HepG2 (cell line): ENCODE results near the gene LRRTM3. TPM values are rescaled to one million over a fixed set of nuclear protein-coding genes. Genes with fewer than 3 reads are reported as not detected.

ENCODE experiments used
- ATAC-seq: fragments of 200-7000 bp; cut with Tn5 transposase; 3 replicates; pipeline ENCODE4 v1.9.1; 2020; ENCODE audit warnings: mild to moderate bottlenecking, moderate library complexity
- BruUV-seq: library from RNA; stranded (reverse); fragments of 400-500 nt; replicated peaks from 2 replicates; lab custom pipeline; 2021; lab: Mats Ljungman, UMichigan
- CTCF ChIA-PET: fragments of 300-600 bp; formaldehyde crosslinking; extraction: SDS; loops from one replicate; lab custom pipeline; 2021; ENCODE audit warnings: low total read pairs, inconsistent platforms, low intra/inter-chr PET ratio; lab: Yijun Ruan, JAX
- POLR2A ChIA-PET: fragments of 350-600 bp; sonication (Branson Sonifier 250); formaldehyde crosslinking; loops from one replicate; lab custom pipeline; 2020; ENCODE audit warnings: antibody characterized with exemption, inconsistent platforms; lab: Yijun Ruan, JAX
- DNase-seq: peaks from one replicate; pipeline ENCODE4 v3.0.0-alpha.2; 2015; ENCODE audit warnings: low spot score
- FAIRE-seq: peaks from 3 replicates; lab custom pipeline; 2011; peaks lifted over from hg19 to GRCh38; lab: Jason Lieb, UNC
- H2AFZ ChIP-seq: one replicate; pipeline ENCODE4 v1.6.1; 2011; ENCODE audit warnings: low read length, inconsistent platforms
- H3K27ac ChIP-seq: fragments of 300-600 bp; 3 replicates; pipeline ENCODE4 v1.8.0; 2011; ENCODE audit warnings: mixed run types, mild to moderate bottlenecking, mixed read lengths, low read length, inconsistent platforms; ENCODE audit not compliant: insufficient read depth; ENCODE audit errors: extremely low read length
- H3K27me3 ChIP-seq, 2 experiments: fragments of 200-600 bp in 1 of 2; 2 replicates in 1 of 2; 3 replicates in 1 of 2; pipeline versions ENCODE4 v1.6.0 to v1.8.0; 2011; ENCODE audit warnings: low read length in 2 of 2, mild to moderate bottlenecking in 2 of 2, moderate library complexity in 2 of 2, inconsistent platforms in 1 of 2; ENCODE audit not compliant: insufficient read depth in 2 of 2, control insufficient read depth in 1 of 2
- H3K36me3 ChIP-seq, 2 experiments: fragments of 200-600 bp in 1 of 2; replicated peaks in 1 of 2; 2 replicates in 1 of 2; 3 replicates in 1 of 2; pipeline versions ENCODE4 v1.5.1 to v1.8.0; 2011; ENCODE audit warnings: low read length in 2 of 2, inconsistent platforms in 1 of 2; ENCODE audit not compliant: insufficient read depth in 2 of 2, control insufficient read depth in 1 of 2
- H3K4me1 ChIP-seq: 2 replicates; pipeline ENCODE4 v1.5.1; 2012; ENCODE audit warnings: low read length, inconsistent platforms; ENCODE audit not compliant: insufficient read depth
- H3K4me2 ChIP-seq: 2 replicates; pipeline ENCODE4 v1.6.0; 2011; ENCODE audit warnings: low read depth, low read length, inconsistent platforms
- H3K4me3 ChIP-seq, 3 experiments: fragments of 200-600 bp in 1 of 3; sonication (generic), shearing (Covaris generic) in 1 of 3; replicated peaks in 1 of 3; 2 replicates each; pipeline ENCODE4 v1.5.1; 2011 to 2016; ENCODE audit warnings: low read length in 3 of 3, inconsistent platforms in 2 of 3, low read depth in 2 of 3, mild to moderate bottlenecking in 2 of 3, control low read depth in 1 of 3, mixed read lengths in 1 of 3; ENCODE audit not compliant: insufficient read depth in 1 of 3
- H3K79me2 ChIP-seq: one replicate; pipeline ENCODE4 v1.6.1; 2011; ENCODE audit warnings: low read length, inconsistent platforms; ENCODE audit not compliant: insufficient read depth
- H3K9ac ChIP-seq: 2 replicates; pipeline ENCODE4 v1.6.0; 2011; ENCODE audit warnings: mild to moderate bottlenecking, low read depth, low read length, inconsistent platforms; ENCODE audit not compliant: insufficient read depth
- H3K9me3 ChIP-seq: 2 replicates; pipeline ENCODE4 v1.5.1; 2012; ENCODE audit warnings: mild to moderate bottlenecking, low read length
- H4K20me1 ChIP-seq: 2 replicates; pipeline ENCODE4 v1.6.0; 2011; ENCODE audit warnings: inconsistent platforms, mild to moderate bottlenecking, low read length, moderate library complexity; ENCODE audit not compliant: insufficient read depth
- KDM3A ChIP-seq: IDR thresholded peaks from 2 replicates; pipeline ENCODE4 v1.6.1; 2018; ENCODE audit warnings: low read depth, missing compliant biosample characterization
- MEF2D ChIP-seq: sonication (generic); formaldehyde crosslinking; IDR thresholded peaks from 2 replicates; pipeline ENCODE4 v1.5.1; 2020; ENCODE audit warnings: mild to moderate bottlenecking, missing genetic modification reagents
- PLRG1 ChIP-seq: fragments of 450-650 bp; conservative IDR thresholded peaks from 2 replicates; pipeline ENCODE4 v1.6.1; 2016
- POLR2AphosphoS2 ChIP-seq: IDR thresholded peaks from 2 replicates; pipeline ENCODE4 v1.6.1; 2011; ENCODE audit warnings: low read depth, low read length, improper control_type of control experiment
- SRY ChIP-seq: sonication (generic); formaldehyde crosslinking; IDR thresholded peaks from 2 replicates; pipeline ENCODE4 v1.8.0; 2022; ENCODE audit warnings: mild to moderate bottlenecking, missing genetic modification reagents
- USF2 ChIP-seq, 2 experiments: sonication (generic) in 1 of 2; formaldehyde crosslinking in 1 of 2; IDR thresholded peaks; 2 replicates each; pipeline versions ENCODE4 v1.5.1 to v1.6.1; 2011 to 2020; ENCODE audit warnings: borderline replicate concordance in 1 of 2, low read depth in 1 of 2, low read length in 1 of 2, mild to moderate bottlenecking in 1 of 2, missing genetic modification reagents in 1 of 2, moderate library complexity in 1 of 2
- ZBTB14 ChIP-seq: sonication (generic); formaldehyde crosslinking; IDR thresholded peaks from 2 replicates; pipeline ENCODE4 v1.4.0; 2020; ENCODE audit warnings: missing genetic modification reagents
- ZHX2 ChIP-seq, 2 experiments: sonication (generic) in 1 of 2; formaldehyde crosslinking in 1 of 2; IDR thresholded peaks; 2 replicates each; pipeline versions ENCODE4 v1.6.1 to v1.9.0; 2014 to 2022; ENCODE audit warnings: antibody characterized with exemption in 1 of 2, borderline replicate concordance in 1 of 2, inconsistent platforms in 1 of 2, low read depth in 1 of 2, missing genetic modification reagents in 1 of 2
- ZNF567 ChIP-seq: sonication (generic); formaldehyde crosslinking; IDR thresholded peaks from 2 replicates; pipeline ENCODE4 v1.8.1; 2023; ENCODE audit warnings: mild to moderate bottlenecking, missing genetic modification reagents, borderline replicate concordance
- WGBS: methylation state at CpG from one replicate; pipeline ENCODE4 v1.1.6; 2017; ENCODE audit warnings: low lambda C conversion rate; 5-methylcytosine and 5-hydroxymethylcytosine counted together
- in situ Hi-C: cut with HindIII; loops from 2 replicates; pipeline ENCODE4 v1.10.0; 2017; ENCODE audit warnings: low pct_unique_long_range_greater_than_20kb; ENCODE audit not compliant: extremely low pct_ligation_motif_present
- intact Hi-C: fragments of 100-400 bp; cut with micrococcal nuclease; formaldehyde crosslinking; loops from one replicate; pipeline ENCODE4 v1.10.0; 2022; ENCODE audit not compliant: unreplicated experiment
- polyA plus RNA-seq, 8 experiments: library from polyadenylated mRNA; depleted of rRNA in 3 of 8; stranded (reverse) in 7 of 8; unstranded in 1 of 8; fragments of >200 nt; fragmentation: Illumina TruSeq in 4 of 8; extraction: Trizol in 4 of 8; gene quantifications; 2 replicates each; pipeline versions ENCODE4 v1.2.1 to v1.2.3, GENCODE V29; 2011 to 2016; ENCODE audit warnings: low read depth in 4 of 8, missing spikeins in 1 of 8, mixed read lengths in 1 of 8; ENCODE audit not compliant: insufficient read depth in 1 of 8
- total RNA-seq, 5 experiments: library from RNA; depleted of rRNA; stranded (reverse); fragments of >200 nt; fragmentation: Illumina TruSeq; extraction: Trizol; gene quantifications; 2 replicates each; pipeline ENCODE4 v1.2.3, GENCODE V29; 2016; ENCODE audit warnings: low read depth in 1 of 5
- TF ChIP-seq, protein P1 (sequence below): sonication (generic); formaldehyde crosslinking; IDR thresholded peaks from 2 replicates; pipeline ENCODE4 v1.9.0; 2021; ENCODE audit warnings: missing genetic modification reagents, borderline replicate concordance
- TF ChIP-seq, protein P2 (sequence below): sonication (generic); formaldehyde crosslinking; IDR thresholded peaks from 2 replicates; pipeline ENCODE4 v1.4.0; 2020; ENCODE audit warnings: missing genetic modification reagents, mild to moderate bottlenecking, borderline replicate concordance

The LRRTM3 gene
- total and polyA plus RNA-seq, 2 of the 13 experiments (the other 11 are each of a cell fraction or from before 2014, with no cell fraction given), result not detected

DNA sequence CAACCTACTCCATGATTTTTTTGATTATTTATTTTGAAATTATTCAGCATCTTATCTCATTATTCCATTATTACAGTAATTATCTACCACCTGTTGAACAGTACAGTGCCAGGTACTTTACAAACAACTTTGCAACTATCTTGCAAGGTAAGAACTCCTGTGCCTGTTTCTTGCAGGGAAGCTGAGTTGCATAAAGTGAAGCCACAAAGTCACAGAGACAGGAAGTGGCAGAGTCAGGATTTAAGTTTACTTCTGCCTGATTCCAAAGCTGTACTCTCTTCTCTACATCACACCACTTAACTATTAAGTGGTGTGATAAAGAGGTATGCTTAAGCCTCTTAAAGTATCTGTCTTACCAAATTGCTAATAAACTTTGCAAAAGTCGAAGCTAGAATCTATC lies 80.1 kb downstream of the LRRTM3 start:
- no peak for DNase-seq
- CTCF ChIA-PET, result no interaction called here
- no peaks in the 10 kb centered on the region for H3K9me3 ChIP-seq
- no peaks in the 10 kb centered on the region for H3K4me1 ChIP-seq
- BruUV-seq, result no TSS peak
- no peak overlapping the region for H3K9ac ChIP-seq
- H3K36me3 ChIP-seq, result no peaks in the 10 kb centered on the region
- H3K27ac ChIP-seq, result no peak overlapping the region
- POLR2A ChIA-PET, result no interaction called here
- no peaks in the 10 kb centered on the region for H4K20me1 ChIP-seq
- H3K4me2 ChIP-seq, result no peak overlapping the region
- TF ChIP-seq ZNF567 (CRISPR knock-in tag), result no peak
- TF ChIP-seq KDM3A (CRISPR knock-in tag), result no peak
- TF ChIP-seq, protein P1, sequence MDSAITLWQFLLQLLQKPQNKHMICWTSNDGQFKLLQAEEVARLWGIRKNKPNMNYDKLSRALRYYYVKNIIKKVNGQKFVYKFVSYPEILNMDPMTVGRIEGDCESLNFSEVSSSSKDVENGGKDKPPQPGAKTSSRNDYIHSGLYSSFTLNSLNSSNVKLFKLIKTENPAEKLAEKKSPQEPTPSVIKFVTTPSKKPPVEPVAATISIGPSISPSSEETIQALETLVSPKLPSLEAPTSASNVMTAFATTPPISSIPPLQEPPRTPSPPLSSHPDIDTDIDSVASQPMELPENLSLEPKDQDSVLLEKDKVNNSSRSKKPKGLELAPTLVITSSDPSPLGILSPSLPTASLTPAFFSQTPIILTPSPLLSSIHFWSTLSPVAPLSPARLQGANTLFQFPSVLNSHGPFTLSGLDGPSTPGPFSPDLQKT (CRISPR knock-in tag), result no peak
- no peak for TF ChIP-seq USF2 (IDR thresholded peaks at IDR 0.05; ENCODE audit: low read depth, low read length)
- TF ChIP-seq USF2 (CRISPR knock-in tag; IDR thresholded peaks at IDR 0.05; ENCODE audit: borderline replicate concordance), result no peak
- TF ChIP-seq MEF2D (CRISPR knock-in tag), result no peak
- no peak for TF ChIP-seq SRY (CRISPR knock-in tag)
- TF ChIP-seq ZHX2 (IDR thresholded peaks at IDR 0.05; ENCODE audit: low read depth), result no peak
- TF ChIP-seq ZHX2 (CRISPR knock-in tag; IDR thresholded peaks at IDR 0.05; ENCODE audit: borderline replicate concordance), result no peak
- no peak for TF ChIP-seq POLR2AphosphoS2
- no peak for TF ChIP-seq ZBTB14 (CRISPR knock-in tag)
- TF ChIP-seq, protein P2, sequence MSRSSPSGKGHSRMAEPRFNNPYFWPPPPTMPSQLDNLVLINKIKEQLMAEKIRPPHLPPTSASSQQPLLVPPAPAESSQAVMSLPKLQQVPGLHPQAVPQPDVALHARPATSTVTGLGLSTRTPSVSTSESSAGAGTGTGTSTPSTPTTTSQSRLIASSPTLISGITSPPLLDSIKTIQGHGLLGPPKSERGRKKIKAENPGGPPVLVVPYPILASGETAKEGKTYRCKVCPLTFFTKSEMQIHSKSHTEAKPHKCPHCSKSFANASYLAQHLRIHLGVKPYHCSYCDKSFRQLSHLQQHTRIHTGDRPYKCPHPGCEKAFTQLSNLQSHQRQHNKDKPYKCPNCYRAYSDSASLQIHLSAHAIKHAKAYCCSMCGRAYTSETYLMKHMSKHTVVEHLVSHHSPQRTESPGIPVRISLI (CRISPR knock-in tag), result no peak
- no peak for TF ChIP-seq PLRG1
- FAIRE-seq, result no peak
- no peak overlapping the region for H2AFZ ChIP-seq
- no peak overlapping the region for H3K4me3 ChIP-seq
- WGBS, result 4% methylated on average over 1 of the region's 1 CpG
- ATAC-seq, result no peak
- in situ Hi-C loops (no loop called here), intact Hi-C loops (no loop called here)
- no peaks in the 10 kb centered on the region for H3K27me3 ChIP-seq
- H3K79me2 ChIP-seq, result no peaks in the 10 kb centered on the region
